Naive thymus-derived CD4-positive, alpha-beta T cell (primary cell): ENCODE data around the gene SMG9. TPM values are rescaled to one million over a fixed set of nuclear protein-coding genes. Genes with fewer than 3 reads are reported as not detected.
A peak's percentile ranks its signal among the peaks of the same experiment; 100 is the strongest.
"Not testable (repeated sequence)": the region's sequence is repeated elsewhere in the genome, so short reads cannot be mapped to it uniquely, and the experiment has no call there.

Experiments used
- ATAC-seq: fragments of 150-1000 bp; cut with Tn5 transposase; 2 replicates; pipeline ENCODE4 v1.10.0; 2021; ENCODE audit warnings: mild to moderate bottlenecking, moderate library complexity
- CTCF ChIA-PET: fragments of 350-600 bp; sonication (Branson Sonifier 250); formaldehyde crosslinking; loops from one replicate; lab custom pipeline; 2021; ENCODE audit warnings: antibody characterized with exemption; lab: Charles Lee
- POLR2A ChIA-PET: fragments of 350-600 bp; sonication (Branson Sonifier 250); formaldehyde crosslinking; loops from one replicate; lab custom pipeline; 2021; ENCODE audit warnings: antibody characterized with exemption, inconsistent platforms; lab: Charles Lee
- DNase-seq, 9 donors: peaks; one replicate each; pipeline versions ENCODE4 v3.0.0 to v3.0.0-alpha.2; 2020 to 2022; ENCODE audit warnings: mixed read lengths in 1 of 9
- H3K27ac ChIP-seq: one replicate; pipeline ENCODE4 v1.7.0; 2013; ENCODE audit warnings: mild to moderate bottlenecking, low read depth, low read length, moderate library complexity
- H3K27me3 ChIP-seq, 2 donors: one replicate each; pipeline ENCODE4 v1.7.0; 2013; ENCODE audit warnings: low read length in 2 of 2, mild to moderate bottlenecking in 2 of 2, moderate library complexity in 2 of 2; ENCODE audit not compliant: control insufficient read depth in 2 of 2, insufficient read depth in 2 of 2
- H3K36me3 ChIP-seq, 3 experiments: 1 replicate in 2 of 3; 2 replicates in 1 of 3; pipeline ENCODE4 v1.7.0; 2013; ENCODE audit warnings: low read length in 3 of 3, mild to moderate bottlenecking in 3 of 3, moderate library complexity in 1 of 3; ENCODE audit not compliant: insufficient read depth in 3 of 3, control insufficient read depth in 2 of 3
- H3K4me1 ChIP-seq, 2 donors: one replicate each; pipeline ENCODE4 v1.7.0; 2013; ENCODE audit warnings: low read length in 2 of 2, mild to moderate bottlenecking in 2 of 2, moderate library complexity in 1 of 2; ENCODE audit not compliant: control insufficient read depth in 2 of 2, insufficient read depth in 2 of 2
- H3K4me3 ChIP-seq: 2 replicates; pipeline ENCODE4 v1.7.0; 2013; ENCODE audit warnings: mild to moderate bottlenecking, low read length
- H3K9me3 ChIP-seq, 3 experiments: 1 replicate in 2 of 3; 2 replicates in 1 of 3; pipeline ENCODE4 v1.7.0; 2013; ENCODE audit warnings: low read length in 3 of 3; ENCODE audit not compliant: control insufficient read depth in 2 of 3
- H3K27ac Mint-ChIP-seq, 9 donors: one replicate each; pipeline ENCODE4 v1.8.0; 2020 to 2022; ENCODE audit warnings: mixed read lengths in 9 of 9, mild to moderate bottlenecking in 8 of 9, moderate library complexity in 5 of 9, inconsistent platforms in 2 of 9
- H3K27me3 Mint-ChIP-seq, 5 donors: one replicate each; pipeline ENCODE4 v1.8.0; 2021 to 2022; ENCODE audit warnings: mixed read lengths in 5 of 5, mild to moderate bottlenecking in 1 of 5
- H3K36me3 Mint-ChIP-seq, 5 donors: one replicate each; pipeline ENCODE4 v1.8.0; 2020 to 2022; ENCODE audit warnings: mixed read lengths in 5 of 5, mild to moderate bottlenecking in 3 of 5, inconsistent platforms in 1 of 5
- H3K4me1 Mint-ChIP-seq, 7 donors: one replicate each; pipeline ENCODE4 v1.8.0; 2020 to 2022; ENCODE audit warnings: mixed read lengths in 7 of 7, mild to moderate bottlenecking in 3 of 7, inconsistent platforms in 1 of 7
- H3K4me3 Mint-ChIP-seq, 10 donors: one replicate each; pipeline ENCODE4 v1.8.0; 2020 to 2022; ENCODE audit warnings: mild to moderate bottlenecking in 10 of 10, mixed read lengths in 10 of 10, moderate library complexity in 6 of 10, inconsistent platforms in 2 of 10
- H3K9me3 Mint-ChIP-seq, 11 donors: one replicate each; pipeline ENCODE4 v1.8.0; 2020 to 2022; ENCODE audit warnings: mixed read lengths in 11 of 11, mild to moderate bottlenecking in 4 of 11, inconsistent platforms in 1 of 11, moderate library complexity in 1 of 11
- intact Hi-C, 2 donors: fragments of 100-400 bp; cut with micrococcal nuclease; formaldehyde crosslinking; loops; one replicate each; pipeline ENCODE4 v1.15.1; 2023
- polyA plus RNA-seq, 2 donors: library from polyadenylated mRNA; unstranded; fragments of 300-500 nt; fragmentation: Illumina TruSeq; gene quantifications; one replicate each; pipeline ENCODE4 v1.2.3, GENCODE V29; 2021
- total RNA-seq, 6 experiments: library from RNA in 5 of 6; stranded (reverse) in 5 of 6; gene quantifications; 1 replicate in 5 of 6; 2 replicates in 1 of 6; pipeline ENCODE4 v1.2.3 and lab custom pipeline; 2021 to 2026

SMG9 gene
- total and polyA plus RNA-seq, 7 experiments from 2014 or later: 7.9 to 75.9 (median 50.5) TPM

DNA sequence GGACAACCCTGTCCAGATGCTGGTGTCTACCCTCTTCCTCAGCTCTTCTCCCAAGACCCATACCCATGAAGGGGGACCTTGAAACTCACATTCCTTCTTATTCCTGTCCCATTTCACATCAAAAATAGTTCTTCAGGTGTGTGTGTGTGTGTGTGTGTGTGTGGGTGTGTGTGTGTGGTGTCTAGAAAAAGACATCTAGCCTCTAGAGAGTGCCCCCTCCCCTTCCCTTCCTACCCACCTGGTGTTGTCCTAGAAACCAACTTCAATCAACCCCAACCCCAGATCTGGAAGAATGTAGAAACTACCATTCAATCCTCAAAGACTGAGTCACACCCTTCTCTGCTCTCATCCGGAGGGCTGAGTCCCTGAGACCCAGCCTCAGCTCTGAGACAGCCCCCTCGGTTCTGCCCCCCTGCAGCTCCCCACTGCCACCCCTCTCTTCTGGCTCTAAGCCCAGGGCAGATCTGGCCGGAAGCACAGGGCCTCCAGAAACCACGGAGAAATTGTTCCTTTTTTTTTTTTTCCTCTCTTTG is 22.5 kb upstream of the SMG9 start:
- Mint-ChIP-seq H3K9me3 (peaks cover 0 to 2% (median 0%) of the 10 kb centered on the region in 11 donors), H3K4me3 (peak overlapping the region; percentile 66 to 87 (median 81)), H3K4me1 (peaks cover 51 to 69% (median 60%) of the 10 kb centered on the region in 7 donors), H3K27me3 (no peaks in the 10 kb centered on the region), H3K36me3 (peaks cover 0 to 17% (median 0%) of the 10 kb centered on the region in 5 donors), H3K27ac (peak overlapping the region; percentile 84 to 96 (median 93))
- Histone ChIP-seq H3K4me1 (peaks cover 27 to 38% of the 10 kb centered on the region in 2 donors), H3K27ac (peak overlapping the region; percentile 71), H3K9me3 (no peaks in the 10 kb centered on the region), H3K36me3 (peaks cover 0 to 13% (median 0%) of the 10 kb centered on the region in 3 experiments), H3K4me3 (peak overlapping the region; percentile 15), H3K27me3 (no peaks in the 10 kb centered on the region)
- ChIA-PET CTCF (interaction anchor here (0.7 to 2.6 kb wide), 5 partner anchors 15 to 1311 kb away, joined by 3 to 12 read pairs (median 5); no protein-coding TSS in a partner anchor), POLR2A (interaction anchor here (0.6 to 7.9 kb wide), 4 partner anchors 12 to 32 kb away, joined by 5 to 100 read pairs (median 18); partner anchors contain the start of gene SMG9)
- ATAC-seq: peak; percentile 68
- DNase-seq: peak in 7 of 9 donors; percentile 39 to 78 (median 57)
- intact Hi-C loops: loop anchor here (1.0 kb wide), 2 partner anchors 12 to 23 kb away; partner anchors contain the start of gene SMG9 (in 1 of the 2)

DNA sequence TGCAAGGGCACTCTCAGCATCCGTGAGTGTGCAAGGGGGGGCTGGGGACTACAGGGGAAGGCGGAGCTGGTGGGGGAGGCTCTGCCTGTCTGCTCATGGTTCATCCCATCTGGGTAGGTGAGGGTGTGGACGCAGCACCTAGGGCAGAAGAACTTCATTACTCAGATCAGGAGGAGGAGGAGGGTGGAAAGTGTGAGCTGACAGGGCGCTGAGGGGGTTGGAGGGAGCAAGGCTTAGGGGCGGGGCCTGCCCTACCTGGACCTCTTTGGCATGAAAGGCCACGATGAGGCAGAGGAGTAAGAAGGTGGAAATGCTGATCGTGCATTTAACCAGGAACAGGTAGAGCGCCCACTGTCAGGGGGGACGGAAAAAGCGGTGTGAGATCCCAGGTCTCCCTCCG is 21.5 kb upstream of the SMG9 start:
- ATAC-seq: no peak
- peak overlapping the region in 9 of 10 donors; percentile 58 to 87 (median 75) for H3K4me3 Mint-ChIP-seq
- intact Hi-C loops: no loop called here

DNA sequence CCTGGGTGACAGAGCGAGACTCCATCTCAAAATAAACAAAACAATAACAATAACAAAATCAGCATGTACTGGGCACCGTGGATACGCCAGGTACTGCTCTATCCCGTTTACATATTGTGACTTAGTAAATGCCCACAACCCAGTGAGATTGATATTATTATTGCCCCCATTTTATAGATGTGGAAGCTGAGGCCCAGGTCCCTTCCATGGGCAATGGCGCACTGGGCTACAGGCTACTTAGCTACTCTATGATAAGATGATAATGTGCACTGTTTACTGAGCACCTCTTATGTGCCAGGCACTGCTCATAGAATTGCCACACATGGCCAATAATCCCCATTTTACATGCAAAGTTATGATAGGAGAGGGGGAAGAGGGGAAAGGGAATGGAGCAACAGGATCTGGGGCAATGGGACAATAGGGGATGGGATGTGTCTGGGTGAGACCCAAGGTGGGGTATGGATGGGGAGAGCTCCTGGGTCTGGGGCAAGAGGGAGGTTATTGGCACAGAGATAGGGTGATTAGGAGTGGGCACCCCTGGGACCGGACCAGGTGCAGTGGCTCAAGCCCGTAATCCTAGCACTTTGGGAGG is 20.6 kb upstream of the SMG9 start:
- intact Hi-C loops: no loop called here
- peaks cover 41 to 56% (median 47%) of the 10 kb centered on the region in 7 donors for H3K4me1 Mint-ChIP-seq
- peaks cover 17 to 32% of the 10 kb centered on the region in 2 donors for H3K4me1 ChIP-seq
- no peak overlapping the region for H3K4me3 ChIP-seq
- ChIA-PET POLR2A (interaction anchor here (5.7 to 7.9 kb wide), 2 partner anchors 10 to 21 kb away, joined by 28 to 100 read pairs; partner anchors contain the start of gene SMG9), CTCF (interaction anchor here (1.5 kb wide), 1 partner anchor 9 kb away, joined by 7 read pairs; no protein-coding TSS in a partner anchor)
- peaks cover 0 to 18% (median 0%) of the 10 kb centered on the region in 5 donors for H3K36me3 Mint-ChIP-seq
- H3K27me3 ChIP-seq: no peaks in the 10 kb centered on the region
- peaks cover 0 to 29% (median 0%) of the 10 kb centered on the region in 3 experiments for H3K36me3 ChIP-seq
- H3K9me3 Mint-ChIP-seq: peaks cover 0 to 2% (median 0%) of the 10 kb centered on the region in 11 donors
- no peaks in the 10 kb centered on the region for H3K9me3 ChIP-seq
- H3K27me3 Mint-ChIP-seq: no peaks in the 10 kb centered on the region
- H3K27ac ChIP-seq: no peak overlapping the region
- no peak for DNase-seq
- no peak for ATAC-seq
- peak overlapping the region in 6 of 10 donors; percentile 14 to 87 (median 40) for H3K4me3 Mint-ChIP-seq
- H3K27ac Mint-ChIP-seq: peak overlapping the region in 8 of 9 donors; percentile 7 to 96 (median 84)

More for the DNA sequence above, 21.5 kb upstream of the SMG9 start:
- DNase-seq: peak in 1 of 9 donors; percentile 65
- ChIA-PET POLR2A (interaction anchor here (5.7 to 7.9 kb wide), 2 partner anchors 11 to 22 kb away, joined by 28 to 100 read pairs; partner anchors contain the start of gene SMG9), CTCF (interaction anchor here (1.5 to 2.6 kb wide), 3 partner anchors 10 to 31 kb away, joined by 7 to 12 read pairs (median 11); no protein-coding TSS in a partner anchor)
- H3K4me3 ChIP-seq: no peak overlapping the region
- peaks cover 23 to 36% of the 10 kb centered on the region in 2 donors for H3K4me1 ChIP-seq
- no peaks in the 10 kb centered on the region for H3K27me3 Mint-ChIP-seq
- H3K36me3 ChIP-seq: peaks cover 0 to 20% (median 0%) of the 10 kb centered on the region in 3 experiments
- peaks cover 46 to 61% (median 51%) of the 10 kb centered on the region in 7 donors for H3K4me1 Mint-ChIP-seq
- H3K36me3 Mint-ChIP-seq: peaks cover 0 to 17% (median 0%) of the 10 kb centered on the region in 5 donors
- H3K27ac Mint-ChIP-seq: peak overlapping the region in 8 of 9 donors; percentile 72 to 96 (median 92)
- no peaks in the 10 kb centered on the region for H3K9me3 ChIP-seq
- no peaks in the 10 kb centered on the region for H3K27me3 ChIP-seq
- H3K27ac ChIP-seq: peak overlapping the region; percentile 71
- peaks cover 0 to 2% (median 0%) of the 10 kb centered on the region in 11 donors for H3K9me3 Mint-ChIP-seq

DNA sequence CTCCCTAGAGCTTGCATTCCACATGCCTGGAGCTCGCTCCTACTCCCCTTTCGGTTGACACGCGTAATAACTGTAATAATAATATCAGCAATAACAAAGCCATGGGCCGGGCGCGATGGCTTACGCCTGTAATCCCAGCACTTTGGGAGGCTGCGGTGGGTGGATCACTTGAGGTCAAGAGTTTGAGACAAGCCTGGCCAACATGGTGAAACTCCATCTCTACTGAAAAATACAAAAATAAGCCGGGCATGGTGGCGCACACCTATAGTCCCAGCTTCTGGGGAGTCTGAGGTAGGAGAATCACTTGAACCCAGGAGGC is 20.1 kb upstream of the SMG9 start:
- H3K4me3 Mint-ChIP-seq, DNase-seq, H3K27ac ChIP-seq, H3K27me3 ChIP-seq, intact Hi-C loops, H3K9me3 ChIP-seq, H3K4me3 ChIP-seq, ATAC-seq, H3K9me3 Mint-ChIP-seq, H3K27me3 Mint-ChIP-seq: not testable (repeated sequence)
- Mint-ChIP-seq H3K36me3 (peaks cover 0 to 22% (median 0%) of the 10 kb centered on the region in 5 donors), H3K4me1 (peaks cover 39 to 54% (median 47%) of the 10 kb centered on the region in 7 donors), H3K27ac (peak overlapping the region in 2 of 9 donors; percentile 22 to 95)
- Histone ChIP-seq H3K36me3 (peaks cover 0 to 34% (median 0%) of the 10 kb centered on the region in 3 experiments), H3K4me1 (peaks cover 17 to 32% of the 10 kb centered on the region in 2 donors)
- CTCF ChIA-PET: interaction anchor here (1.5 kb wide), 1 partner anchor 8 kb away, joined by 7 read pairs; no protein-coding TSS in a partner anchor
- POLR2A ChIA-PET: interaction anchor here (5.7 to 7.9 kb wide), 2 partner anchors 9 to 20 kb away, joined by 28 to 100 read pairs; partner anchors contain the start of gene SMG9

DNA sequence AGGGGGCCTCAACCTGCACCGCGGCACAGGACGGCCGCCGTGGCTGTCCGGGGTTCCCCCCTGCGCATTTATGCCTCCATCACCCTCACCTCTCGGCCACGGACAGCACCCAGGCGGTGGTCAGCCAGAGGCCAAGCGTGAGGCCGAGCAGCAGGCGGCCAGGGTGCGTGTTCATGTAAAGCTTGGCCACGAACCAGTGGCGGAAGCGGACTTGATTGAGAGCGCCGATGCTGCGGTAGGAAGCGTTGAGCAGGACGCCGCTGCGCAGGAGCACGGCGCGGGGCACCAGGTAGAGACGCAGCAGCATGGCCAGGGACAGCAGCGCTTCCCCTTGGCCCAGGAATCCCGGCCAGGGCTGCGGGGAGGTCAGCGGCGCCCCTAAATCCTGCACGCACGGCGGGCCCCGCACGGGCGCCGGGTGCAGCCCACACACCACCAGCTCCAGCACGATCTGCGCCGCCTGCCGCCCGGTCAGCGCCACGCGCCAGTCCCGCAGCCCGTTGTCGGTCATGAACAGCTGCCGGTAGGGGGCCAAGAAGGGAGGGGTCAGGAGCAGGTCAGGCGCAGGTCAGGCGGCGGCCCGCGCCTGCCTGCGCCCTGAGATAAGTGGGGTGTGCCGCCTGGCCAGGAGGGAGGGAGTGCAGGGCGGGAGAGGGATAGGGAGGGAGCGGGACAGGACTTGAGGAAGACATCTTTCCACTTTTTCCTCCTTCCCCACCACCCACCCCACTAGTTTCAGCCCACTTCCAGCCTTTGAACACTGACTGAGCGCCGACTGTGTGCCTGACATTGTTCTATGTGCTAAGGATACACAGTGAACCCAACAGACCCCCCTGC is 19.6 kb upstream of the SMG9 start:
- no peak overlapping the region for H3K4me3 Mint-ChIP-seq
- ATAC-seq: no peak
- DNase-seq: no peak
- H3K9me3 ChIP-seq: no peaks in the 10 kb centered on the region
- H3K9me3 Mint-ChIP-seq: peaks cover 0 to 4% (median 0%) of the 10 kb centered on the region in 11 donors
- H3K27me3 Mint-ChIP-seq: no peaks in the 10 kb centered on the region
- intact Hi-C loops: no loop called here
- no peaks in the 10 kb centered on the region for H3K27me3 ChIP-seq
- CTCF ChIA-PET: no interaction called here
- H3K27ac Mint-ChIP-seq: peak overlapping the region in 1 of 9 donors; percentile 22
- H3K4me3 ChIP-seq: no peak overlapping the region
- H3K4me1 ChIP-seq: peaks cover 17 to 32% of the 10 kb centered on the region in 2 donors
- H3K4me1 Mint-ChIP-seq: peaks cover 34 to 52% (median 42%) of the 10 kb centered on the region in 7 donors
- peaks cover 0 to 39% (median 0%) of the 10 kb centered on the region in 3 experiments for H3K36me3 ChIP-seq
- H3K36me3 Mint-ChIP-seq: peaks cover 0 to 24% (median 0%) of the 10 kb centered on the region in 5 donors
- POLR2A ChIA-PET: interaction anchor here (5.7 to 7.9 kb wide), 2 partner anchors 9 to 20 kb away, joined by 28 to 100 read pairs; partner anchors contain the start of gene SMG9
- no peak overlapping the region for H3K27ac ChIP-seq
